Brain pericyte (primary cell): ENCODE measurements around the gene SNX20.

Experiments
- DNase-seq: peaks from one replicate; pipeline ENCODE4 v3.0.0-alpha.2; 2012; ENCODE audit warnings: low read depth, low spot score

The SNX20 gene

GRCh38 chr16:50635505-50636392 is 45.4 kb downstream of the SNX20 start:
- no peak for DNase-seq

- DNase-seq, result no peak
These were observed 46.2 kb downstream of the SNX20 start for GRCh38 chr16:50634947-50635346.

GRCh38 chr16:50634090-50634489 is 47.0 kb downstream of the SNX20 start:
- no peak for DNase-seq

GRCh38 chr16:50632927-50633800 is 47.9 kb downstream of the SNX20 start:
- no peak for DNase-seq

GRCh38 chr16:50631985-50632576 is 49.0 kb downstream of the SNX20 start:
- no peak for DNase-seq

- DNase-seq, result no peak
These were observed 49.7 kb downstream of the SNX20 start for GRCh38 chr16:50631249-50631984.

GRCh38 chr16:50630394-50631020 is 50.6 kb downstream of the SNX20 start:
- no peak for DNase-seq

GRCh38 chr16:50629334-50629733 is 51.8 kb downstream of the SNX20 start:
- no peak for DNase-seq

- no peak for DNase-seq
These were observed 52.8 kb downstream of the SNX20 start for GRCh38 chr16:50628156-50628802.

GRCh38 chr16:50627419-50627818 is 53.7 kb downstream of the SNX20 start:
- DNase-seq, result no peak

- no peak for DNase-seq
These were observed 54.2 kb downstream of the SNX20 start for GRCh38 chr16:50626868-50627267.

- no peak for DNase-seq
These were observed 55.7 kb downstream of the SNX20 start for GRCh38 chr16:50625374-50625773.

- DNase-seq, result no peak
These were observed 56.6 kb downstream of the SNX20 start for GRCh38 chr16:50624449-50624970.

GRCh38 chr16:50622643-50623369 is 58.3 kb downstream of the SNX20 start:
- DNase-seq, result no peak

GRCh38 chr16:50622029-50622428 is 59.1 kb downstream of the SNX20 start:
- DNase-seq, result no peak
